ENCODE data around the gene ABCA4.
"Not testable (repeated sequence)": the region's sequence is repeated elsewhere in the genome, so short reads cannot be mapped to it uniquely, and the experiment has no call there.

ABCA4 gene

GRCh38 chr1:94120991-94121390 is at the start of gene ABCA4:
Gene ABCA4, minus strand, starts transcription at chr1:94121148. Its CDS starts 103 bp downstream, at chr1:94121045.
- no peak for DNase-seq

GRCh38 chr1:94169126-94169525 is 48.2 kb upstream of the ABCA4 start:
- no peak for DNase-seq

GRCh38 chr1:94165843-94166242 is 44.9 kb upstream of the ABCA4 start:
- no peak for DNase-seq

- DNase-seq = not testable (repeated sequence)
Observed at GRCh38 chr1:94164885-94165284, 43.9 kb upstream of the ABCA4 start.

- DNase-seq = not testable (repeated sequence)
Observed at GRCh38 chr1:94164121-94164520, 43.2 kb upstream of the ABCA4 start.

GRCh38 chr1:94163249-94163648 is 42.3 kb upstream of the ABCA4 start:
- not testable (repeated sequence) for DNase-seq

- DNase-seq = no peak
Observed at GRCh38 chr1:94160811-94161210, 39.9 kb upstream of the ABCA4 start.

GRCh38 chr1:94156096-94156625 is 35.2 kb upstream of the ABCA4 start:
- no peak for DNase-seq

- no peak for DNase-seq
Observed at GRCh38 chr1:94154989-94155388, 34.0 kb upstream of the ABCA4 start.

GRCh38 chr1:94153133-94153532 is 32.2 kb upstream of the ABCA4 start:
- no peak for DNase-seq

- DNase-seq = not testable (repeated sequence)
Observed at GRCh38 chr1:94149166-94149565, 28.2 kb upstream of the ABCA4 start.

GRCh38 chr1:94146273-94146672 is 25.3 kb upstream of the ABCA4 start:
- DNase-seq = no peak

- DNase-seq = no peak
Observed at GRCh38 chr1:94144836-94145235, 23.9 kb upstream of the ABCA4 start.

- no peak for DNase-seq
Observed at GRCh38 chr1:94143809-94144176, 22.8 kb upstream of the ABCA4 start.

- no peak for DNase-seq
Observed at GRCh38 chr1:94143173-94143808, 22.3 kb upstream of the ABCA4 start.

GRCh38 chr1:94142583-94142982 is 21.6 kb upstream of the ABCA4 start:
- no peak for DNase-seq

GRCh38 chr1:94142022-94142421 is 21.1 kb upstream of the ABCA4 start:
- no peak for DNase-seq

- no peak for DNase-seq
Observed at GRCh38 chr1:94132111-94132510, 11.2 kb upstream of the ABCA4 start.

GRCh38 chr1:94130851-94131595 is 10.1 kb upstream of the ABCA4 start:
- DNase-seq = no peak

- no peak for DNase-seq
Observed at GRCh38 chr1:94126651-94127050, 5.7 kb upstream of the ABCA4 start.

GRCh38 chr1:94125551-94126514 is 4.9 kb upstream of the ABCA4 start:
- DNase-seq = no peak

GRCh38 chr1:94124538-94124937 is 3.6 kb upstream of the ABCA4 start:
- DNase-seq = no peak
